ENCODE measurements around the gene BACH1.

BACH1 gene

GRCh38 chr21:29295066-29295650 is 3.6 kb upstream of the BACH1 start:
- peak; percentile 26 for DNase-seq

DNA sequence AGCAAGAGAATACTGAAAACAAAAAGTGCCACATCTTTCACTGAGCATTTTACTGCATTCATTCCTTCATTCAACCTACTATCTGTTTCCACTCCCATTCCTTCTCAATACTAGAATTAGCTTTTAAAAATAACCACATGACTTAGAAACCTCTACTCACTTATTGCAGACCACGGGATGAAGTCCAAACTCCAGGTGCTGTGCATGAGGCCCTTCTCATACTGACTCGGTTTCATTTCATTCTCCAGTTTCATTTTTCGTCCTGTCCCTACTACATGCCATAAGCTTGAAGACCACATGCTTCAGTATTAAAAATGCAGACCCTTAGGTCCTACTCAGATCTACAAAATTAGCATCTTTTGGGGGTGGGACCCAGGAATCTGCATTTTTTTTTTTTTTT is 2.3 kb upstream of the BACH1 start:
- DNase-seq: no peak

GRCh38 chr21:29297483-29298347 is 1.0 kb upstream of the BACH1 start:
- no peak for DNase-seq

DNA sequence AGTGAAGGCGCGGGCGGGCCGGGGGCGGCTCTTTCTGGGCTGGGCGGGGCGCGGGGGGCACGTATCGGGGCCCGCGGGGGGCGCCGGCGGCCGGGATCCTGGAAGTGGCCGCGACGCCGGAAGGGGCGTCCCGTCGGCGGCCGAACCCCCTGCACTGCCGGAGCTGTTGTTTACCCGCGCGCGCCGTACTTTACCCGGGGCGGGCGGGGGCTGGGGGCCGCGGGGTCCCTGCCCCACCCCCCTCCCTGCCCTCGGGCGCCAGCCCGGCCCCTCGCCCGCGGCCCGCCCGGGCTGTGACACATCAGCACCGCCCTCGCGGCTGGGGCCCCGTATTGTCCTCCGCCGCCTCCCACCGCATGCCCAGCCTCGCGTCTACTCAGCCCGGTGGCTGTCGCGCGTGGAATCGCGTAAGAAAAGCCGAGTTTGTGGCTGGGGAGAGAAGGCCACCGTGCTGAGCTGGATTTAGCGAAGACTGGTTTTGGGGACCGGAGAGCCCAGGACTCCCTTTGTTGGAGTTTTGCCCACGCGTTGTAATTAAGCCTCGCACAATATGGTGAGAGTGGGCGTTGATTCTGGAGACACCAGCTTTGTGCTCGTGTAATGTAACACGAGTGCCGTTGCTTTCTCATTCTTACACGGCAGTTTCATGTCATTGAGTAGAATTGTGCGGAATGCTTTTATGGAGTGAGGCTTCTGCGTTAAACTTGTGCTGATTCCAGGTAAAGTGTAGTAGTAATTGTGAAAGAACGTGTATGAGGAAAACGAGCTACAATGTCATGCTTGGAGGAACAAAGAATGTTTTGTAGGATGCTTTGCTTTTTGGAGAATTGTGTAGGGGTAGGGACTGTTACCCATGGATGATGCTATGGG is 559 bp downstream of the BACH1 start:
- DNase-seq: peak; percentile 78

- DNase-seq: peak; percentile 64
These were observed 1.4 kb downstream of the BACH1 start for GRCh38 chr21:29299916-29300806.

GRCh38 chr21:29300807-29301138 is 2.1 kb downstream of the BACH1 start:
- DNase-seq: no peak

GRCh38 chr21:29301691-29302090 is 3.0 kb downstream of the BACH1 start:
- DNase-seq: no peak

DNA sequence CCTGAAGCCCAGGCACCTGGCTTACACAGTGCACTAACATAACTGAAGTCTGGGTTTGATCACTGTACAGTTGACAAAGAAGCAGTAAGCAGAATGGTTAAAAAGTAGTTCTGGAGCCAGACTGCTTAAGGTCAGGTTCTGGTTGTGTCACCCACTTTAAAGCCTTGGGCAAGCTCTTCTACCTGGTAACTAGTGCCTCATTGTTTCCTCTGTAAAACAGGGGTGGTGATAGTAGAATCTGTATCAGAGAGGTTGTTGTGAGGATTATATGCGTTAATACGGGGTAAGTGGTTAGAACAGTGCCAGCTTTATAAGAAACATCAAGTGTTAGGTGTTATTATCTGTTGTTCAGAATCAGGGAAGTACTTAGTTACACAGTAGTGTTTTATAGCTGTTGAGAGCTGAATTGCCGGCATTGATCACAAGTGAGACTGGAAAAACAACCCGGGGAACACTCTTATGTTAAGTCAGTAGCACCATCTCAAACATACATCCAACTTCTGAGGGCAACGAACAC is 3.7 kb downstream of the BACH1 start:
- DNase-seq: no peak

DNA sequence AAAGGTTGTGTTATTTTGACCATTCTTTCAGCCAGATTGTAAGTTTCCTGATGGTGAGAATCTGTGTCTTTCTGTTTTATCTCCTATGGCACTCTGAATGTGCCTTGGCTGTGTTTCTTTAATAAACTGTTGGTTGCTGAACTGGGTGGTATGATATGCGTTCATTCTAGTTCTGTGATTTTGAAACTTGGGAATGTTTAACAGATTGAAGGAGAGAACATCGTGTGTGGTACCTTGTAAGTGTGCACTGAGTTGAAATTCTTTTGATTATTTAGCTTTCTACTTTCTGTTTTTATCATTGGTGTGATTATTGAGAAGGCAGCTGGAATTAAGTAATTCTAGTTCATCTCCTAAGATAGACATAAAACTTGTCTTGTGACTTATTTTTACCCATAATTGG is 4.6 kb downstream of the BACH1 start:
- DNase-seq: no peak

GRCh38 chr21:29304597-29304996 is 5.9 kb downstream of the BACH1 start:
- no peak for DNase-seq

- DNase-seq: no peak
These were observed 6.3 kb downstream of the BACH1 start for GRCh38 chr21:29305068-29305467.

DNA sequence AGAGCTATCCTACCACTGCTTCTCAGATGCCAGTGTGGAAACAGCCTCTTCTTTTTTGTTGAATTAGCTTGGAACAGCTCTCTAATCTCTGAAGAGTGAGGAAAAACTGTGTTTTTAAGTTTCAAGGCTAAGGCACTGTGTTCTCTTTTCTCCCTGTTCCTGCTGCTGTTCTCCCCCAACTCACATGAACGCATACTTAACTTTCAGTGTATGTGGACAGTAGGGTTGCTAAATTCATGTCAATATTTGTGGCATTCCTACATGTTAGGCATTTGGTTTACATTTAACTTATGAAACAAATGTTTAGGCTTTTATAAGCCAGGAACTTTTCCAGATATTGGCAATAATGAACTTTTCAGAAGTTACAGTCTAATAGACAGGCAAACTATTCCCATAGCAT is 6.8 kb downstream of the BACH1 start:
- DNase-seq: no peak

DNA sequence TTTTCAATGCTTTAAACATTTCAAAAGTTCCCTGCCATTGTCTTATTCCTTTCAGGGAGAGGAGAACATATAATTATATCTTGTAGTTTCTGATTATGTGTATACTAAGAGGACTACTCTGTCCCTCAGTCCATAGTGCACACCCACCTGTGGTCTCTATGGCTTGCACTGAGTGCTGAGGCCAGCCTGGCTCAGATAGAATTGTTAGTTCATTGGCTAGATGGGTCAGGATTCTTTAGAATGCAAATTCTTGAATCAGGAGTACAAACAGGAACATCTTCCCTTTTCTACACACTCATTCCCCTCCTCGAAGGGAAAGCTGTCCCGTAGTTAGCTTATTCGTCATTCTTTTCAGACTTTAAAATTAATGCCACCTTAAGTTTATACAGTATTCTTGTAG is 8.2 kb downstream of the BACH1 start:
- DNase-seq: no peak

DNA sequence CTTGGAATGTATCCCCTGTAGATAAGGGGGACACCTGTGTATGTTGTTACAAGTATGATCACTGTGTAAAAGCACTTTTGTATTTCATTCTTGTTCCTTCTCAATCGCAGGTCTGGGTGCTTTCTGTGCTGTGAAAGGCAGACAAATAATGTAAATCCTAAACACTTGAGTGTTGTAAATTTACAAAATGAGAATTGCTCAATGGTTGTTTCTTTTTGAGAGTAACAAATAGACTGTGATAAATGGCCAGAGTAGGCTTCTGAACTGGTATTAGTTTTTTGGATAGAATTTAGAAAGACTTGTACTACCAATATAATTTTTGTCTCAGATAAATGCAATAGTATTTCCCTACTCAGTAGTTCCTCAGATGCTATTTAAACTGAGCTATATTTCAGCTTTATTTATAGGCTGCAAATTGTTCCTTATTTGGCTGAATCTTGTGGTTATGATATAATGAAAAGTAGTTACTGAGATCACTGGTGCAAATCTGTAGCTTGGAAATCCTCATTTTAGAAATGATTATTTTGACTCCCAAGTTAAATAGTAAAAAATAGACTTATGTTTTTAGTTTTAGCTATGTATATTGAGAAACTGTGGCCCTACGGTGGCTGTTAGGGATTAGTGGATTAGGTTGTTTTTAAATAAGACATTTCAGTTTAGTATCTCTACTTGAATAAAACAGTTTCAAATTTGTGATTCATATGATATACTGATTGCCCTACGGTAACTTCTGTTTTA is 9.2 kb downstream of the BACH1 start:
- no peak for DNase-seq

DNA sequence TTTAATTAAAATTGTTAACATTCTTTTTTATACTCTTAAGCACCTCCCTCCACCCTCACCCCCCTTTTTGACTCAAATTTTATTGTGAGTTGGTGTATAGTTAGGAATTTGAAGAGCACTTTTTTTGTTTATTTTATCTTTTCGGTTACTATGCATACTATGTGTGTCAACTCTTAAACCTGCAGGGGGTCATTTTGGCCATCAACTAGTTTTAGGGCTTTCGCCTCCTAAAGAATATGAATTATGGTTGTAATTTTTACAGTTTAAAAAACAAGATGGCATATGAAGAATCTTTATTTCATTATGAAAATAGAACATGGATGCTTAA is 9.7 kb downstream of the BACH1 start:
- no peak for DNase-seq

GRCh38 chr21:29309703-29310102 is 11.0 kb downstream of the BACH1 start:
- DNase-seq: no peak

DNA sequence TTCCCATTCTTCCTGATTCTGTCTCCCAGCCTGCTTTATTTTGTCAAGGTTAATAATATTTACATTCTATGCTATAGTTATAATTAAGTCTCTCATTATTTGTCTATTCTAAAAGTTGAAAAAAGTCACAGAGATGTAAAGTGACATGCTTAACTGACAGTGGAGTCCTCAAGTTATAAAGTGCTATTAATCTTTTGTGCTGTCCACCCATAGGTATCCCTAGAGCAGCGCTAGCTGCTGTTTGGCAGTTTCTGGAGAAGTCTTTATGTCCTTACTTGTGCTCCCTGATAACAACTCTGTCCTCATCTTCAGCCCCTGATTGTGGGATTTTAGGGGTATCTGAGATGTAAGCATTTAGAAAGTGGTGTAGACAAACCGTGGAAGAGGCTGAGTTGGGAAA is 13.1 kb downstream of the BACH1 start:
- no peak for DNase-seq

- no peak for DNase-seq
These were observed 14.3 kb downstream of the BACH1 start for GRCh38 chr21:29312981-29313380.

DNA sequence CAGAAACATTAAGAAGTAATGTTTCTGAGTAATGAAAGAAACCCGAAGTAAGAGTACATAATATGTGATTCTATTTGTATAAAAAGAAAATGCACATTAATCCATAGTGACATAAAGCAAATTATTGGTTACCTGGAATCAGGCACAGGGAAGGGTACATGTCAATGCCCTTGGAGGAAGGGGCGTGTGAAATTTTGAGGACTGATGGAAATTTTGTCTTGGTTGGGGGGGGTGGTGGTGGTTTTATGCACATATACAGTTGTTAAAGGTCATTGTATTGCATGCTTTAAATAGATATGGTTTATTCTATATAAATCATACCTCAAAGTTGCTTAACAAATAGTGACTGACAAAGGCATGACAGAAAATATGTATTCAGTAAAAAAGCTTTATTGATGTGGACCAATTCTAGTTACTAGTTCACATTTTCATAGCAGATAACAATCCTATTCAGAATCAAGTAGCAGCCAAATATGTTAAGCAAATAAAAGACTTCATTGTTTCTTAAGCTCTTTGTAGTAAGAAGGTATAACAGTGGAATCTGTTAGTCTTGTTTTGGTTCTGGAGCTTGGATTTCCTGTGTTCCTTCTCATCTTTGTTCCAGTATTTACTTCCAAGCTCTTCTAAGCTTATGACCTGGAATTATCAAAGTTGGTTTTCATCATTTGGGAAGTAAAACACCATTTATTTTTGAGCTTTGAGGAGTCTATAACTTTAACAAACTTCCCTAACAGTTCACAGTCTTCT is 15.1 kb downstream of the BACH1 start:
- DNase-seq: no peak

GRCh38 chr21:29315131-29315749 is 16.5 kb downstream of the BACH1 start:
- DNase-seq: no peak

All from stimulated activated CD4-positive, alpha-beta T cell treated with anti-CD3 and anti-CD28 coated beads, Interleukin-4, amount 100 ng/mL, for 24 hours (primary cell).